HepG2 (cell line): ENCODE data around the gene ABHD4. TPM values are rescaled to one million over a fixed set of nuclear protein-coding genes. Genes with fewer than 3 reads are reported as not detected.

Experiments
- ARNT ChIP-seq: fragments of 450-650 bp; IDR thresholded peaks from 2 replicates; pipeline ENCODE4 v1.6.1; 2017
- CERS6 ChIP-seq: sonication (generic); formaldehyde crosslinking; IDR thresholded peaks from 2 replicates; pipeline ENCODE4 v1.5.0; 2020; ENCODE audit warnings: missing genetic modification reagents
- CHD4 ChIP-seq: fragments of 200-600 bp; sonication (generic); IDR thresholded peaks from 2 replicates; pipeline ENCODE4 v1.7.0; 2017; ENCODE audit warnings: mild to moderate bottlenecking, low read length, borderline replicate concordance
- E2F5 ChIP-seq: sonication (generic); formaldehyde crosslinking; conservative IDR thresholded peaks from 2 replicates; pipeline ENCODE4 v1.4.0; 2020; ENCODE audit warnings: missing genetic modification reagents
- HBP1 ChIP-seq: IDR thresholded peaks from 2 replicates; pipeline ENCODE4 v1.6.1; 2016; ENCODE audit warnings: low read depth, control low read depth
- IRX3 ChIP-seq: sonication (generic); formaldehyde crosslinking; IDR thresholded peaks from 2 replicates; pipeline ENCODE4 v1.8.1; 2023; ENCODE audit warnings: mild to moderate bottlenecking, low read depth, missing genetic modification reagents, borderline replicate concordance
- MATR3 ChIP-seq: sonication (generic); formaldehyde crosslinking; IDR thresholded peaks from 2 replicates; pipeline ENCODE4 v1.4.0; 2020; ENCODE audit warnings: missing genetic modification reagents
- NCOA2 ChIP-seq: sonication (generic); formaldehyde crosslinking; IDR thresholded peaks from 2 replicates; pipeline ENCODE4 v1.8.0; 2022; ENCODE audit warnings: inconsistent platforms
- RARG ChIP-seq: sonication (generic); formaldehyde crosslinking; IDR thresholded peaks from 2 replicates; pipeline ENCODE4 v1.4.0; 2020; ENCODE audit warnings: low read depth, mild to moderate bottlenecking, missing genetic modification reagents
- SMYD3 ChIP-seq: sonication (generic); formaldehyde crosslinking; IDR thresholded peaks from 2 replicates; pipeline ENCODE4 v1.8.1; 2023; ENCODE audit warnings: mild to moderate bottlenecking, missing genetic modification reagents
- TAF15 ChIP-seq: fragments of 200-400 bp; formaldehyde crosslinking; IDR thresholded peaks from one replicate; pipeline ENCODE4 v1.6.1; 2018; ENCODE audit warnings: mild to moderate bottlenecking, low read depth, low read length; ENCODE audit not compliant: poor library complexity, severe bottlenecking
- ZMYM3 ChIP-seq: sonication (generic); formaldehyde crosslinking; IDR thresholded peaks from 2 replicates; pipeline ENCODE4 v1.5.1; 2020; ENCODE audit warnings: mild to moderate bottlenecking, missing genetic modification reagents
- ZNF317 ChIP-seq: sonication (generic); formaldehyde crosslinking; IDR thresholded peaks from 2 replicates; pipeline ENCODE4 v1.5.0; 2020; ENCODE audit warnings: mild to moderate bottlenecking, missing genetic modification reagents
- ZNF619 ChIP-seq: sonication (generic); formaldehyde crosslinking; IDR thresholded peaks from 2 replicates; pipeline ENCODE4 v1.4.0; 2020; ENCODE audit warnings: mild to moderate bottlenecking, missing genetic modification reagents
- polyA plus RNA-seq, 8 experiments: library from polyadenylated mRNA; depleted of rRNA in 3 of 8; stranded (reverse) in 7 of 8; unstranded in 1 of 8; fragments of >200 nt; fragmentation: Illumina TruSeq in 4 of 8; extraction: Trizol in 4 of 8; gene quantifications; 2 replicates each; pipeline versions ENCODE4 v1.2.1 to v1.2.3, GENCODE V29; 2011 to 2016; ENCODE audit warnings: low read depth in 4 of 8, missing spikeins in 1 of 8, mixed read lengths in 1 of 8; ENCODE audit not compliant: insufficient read depth in 1 of 8
- total RNA-seq, 5 experiments: library from RNA; depleted of rRNA; stranded (reverse); fragments of >200 nt; fragmentation: Illumina TruSeq; extraction: Trizol; gene quantifications; 2 replicates each; pipeline ENCODE4 v1.2.3, GENCODE V29; 2016; ENCODE audit warnings: low read depth in 1 of 5
- TF ChIP-seq, protein P1 (sequence below): sonication (generic); formaldehyde crosslinking; IDR thresholded peaks from 2 replicates; pipeline ENCODE4 v1.9.0; 2022; ENCODE audit warnings: missing genetic modification reagents, mild to moderate bottlenecking, borderline replicate concordance
- TF ChIP-seq, protein P2 (sequence below): sonication (generic); formaldehyde crosslinking; IDR thresholded peaks from 2 replicates; pipeline ENCODE4 v1.4.0; 2020; ENCODE audit warnings: missing genetic modification reagents
- TF ChIP-seq, protein P3 (sequence below): IDR thresholded peaks from 2 replicates; pipeline ENCODE4 v1.6.1; 2018; ENCODE audit warnings: missing genetic modification reagents

Gene ABHD4
- total and polyA plus RNA-seq, 2 of the 13 experiments (the other 11 are each of a cell fraction or from before 2014, with no cell fraction given), result 16.1 to 47.5 TPM

GRCh38 chr14:22589096-22589839 lies 8.8 kb upstream of the ABHD4 start, which contains the start of gene DAD1 (continued):
- TF ChIP-seq, protein P1, sequence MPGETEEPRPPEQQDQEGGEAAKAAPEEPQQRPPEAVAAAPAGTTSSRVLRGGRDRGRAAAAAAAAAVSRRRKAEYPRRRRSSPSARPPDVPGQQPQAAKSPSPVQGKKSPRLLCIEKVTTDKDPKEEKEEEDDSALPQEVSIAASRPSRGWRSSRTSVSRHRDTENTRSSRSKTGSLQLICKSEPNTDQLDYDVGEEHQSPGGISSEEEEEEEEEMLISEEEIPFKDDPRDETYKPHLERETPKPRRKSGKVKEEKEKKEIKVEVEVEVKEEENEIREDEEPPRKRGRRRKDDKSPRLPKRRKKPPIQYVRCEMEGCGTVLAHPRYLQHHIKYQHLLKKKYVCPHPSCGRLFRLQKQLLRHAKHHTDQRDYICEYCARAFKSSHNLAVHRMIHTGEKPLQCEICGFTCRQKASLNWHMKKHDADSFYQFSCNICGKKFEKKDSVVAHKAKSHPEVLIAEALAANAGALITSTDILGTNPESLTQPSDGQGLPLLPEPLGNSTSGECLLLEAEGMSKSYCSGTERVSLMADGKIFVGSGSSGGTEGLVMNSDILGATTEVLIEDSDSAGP (CRISPR knock-in tag), result peak; percentile 91
- peak; percentile 88 for TF ChIP-seq HBP1
- no peak for TF ChIP-seq ARNT
- TF ChIP-seq ZNF619 (CRISPR knock-in tag), result peak; percentile 39
- no peak for TF ChIP-seq RARG (CRISPR knock-in tag)
- peak; percentile 94; the same call in 1 of the 2 replicates for TF ChIP-seq CHD4
- TF ChIP-seq IRX3 (CRISPR knock-in tag), result no peak
- peak; percentile 79; the same call in 1 of the 2 replicates for TF ChIP-seq SMYD3
- peak; percentile 86; the same call in 1 of the 2 replicates for TF ChIP-seq ZMYM3 (CRISPR knock-in tag)
- peak; percentile 59 for TF ChIP-seq NCOA2
- peak; percentile 61; the same call in 1 of the 2 replicates for TF ChIP-seq E2F5 (CRISPR knock-in tag)
- TF ChIP-seq ZNF317, result no peak; the same call in 1 of the 2 replicates
- TF ChIP-seq MATR3 (CRISPR knock-in tag), result no peak
- TF ChIP-seq, protein P2, sequence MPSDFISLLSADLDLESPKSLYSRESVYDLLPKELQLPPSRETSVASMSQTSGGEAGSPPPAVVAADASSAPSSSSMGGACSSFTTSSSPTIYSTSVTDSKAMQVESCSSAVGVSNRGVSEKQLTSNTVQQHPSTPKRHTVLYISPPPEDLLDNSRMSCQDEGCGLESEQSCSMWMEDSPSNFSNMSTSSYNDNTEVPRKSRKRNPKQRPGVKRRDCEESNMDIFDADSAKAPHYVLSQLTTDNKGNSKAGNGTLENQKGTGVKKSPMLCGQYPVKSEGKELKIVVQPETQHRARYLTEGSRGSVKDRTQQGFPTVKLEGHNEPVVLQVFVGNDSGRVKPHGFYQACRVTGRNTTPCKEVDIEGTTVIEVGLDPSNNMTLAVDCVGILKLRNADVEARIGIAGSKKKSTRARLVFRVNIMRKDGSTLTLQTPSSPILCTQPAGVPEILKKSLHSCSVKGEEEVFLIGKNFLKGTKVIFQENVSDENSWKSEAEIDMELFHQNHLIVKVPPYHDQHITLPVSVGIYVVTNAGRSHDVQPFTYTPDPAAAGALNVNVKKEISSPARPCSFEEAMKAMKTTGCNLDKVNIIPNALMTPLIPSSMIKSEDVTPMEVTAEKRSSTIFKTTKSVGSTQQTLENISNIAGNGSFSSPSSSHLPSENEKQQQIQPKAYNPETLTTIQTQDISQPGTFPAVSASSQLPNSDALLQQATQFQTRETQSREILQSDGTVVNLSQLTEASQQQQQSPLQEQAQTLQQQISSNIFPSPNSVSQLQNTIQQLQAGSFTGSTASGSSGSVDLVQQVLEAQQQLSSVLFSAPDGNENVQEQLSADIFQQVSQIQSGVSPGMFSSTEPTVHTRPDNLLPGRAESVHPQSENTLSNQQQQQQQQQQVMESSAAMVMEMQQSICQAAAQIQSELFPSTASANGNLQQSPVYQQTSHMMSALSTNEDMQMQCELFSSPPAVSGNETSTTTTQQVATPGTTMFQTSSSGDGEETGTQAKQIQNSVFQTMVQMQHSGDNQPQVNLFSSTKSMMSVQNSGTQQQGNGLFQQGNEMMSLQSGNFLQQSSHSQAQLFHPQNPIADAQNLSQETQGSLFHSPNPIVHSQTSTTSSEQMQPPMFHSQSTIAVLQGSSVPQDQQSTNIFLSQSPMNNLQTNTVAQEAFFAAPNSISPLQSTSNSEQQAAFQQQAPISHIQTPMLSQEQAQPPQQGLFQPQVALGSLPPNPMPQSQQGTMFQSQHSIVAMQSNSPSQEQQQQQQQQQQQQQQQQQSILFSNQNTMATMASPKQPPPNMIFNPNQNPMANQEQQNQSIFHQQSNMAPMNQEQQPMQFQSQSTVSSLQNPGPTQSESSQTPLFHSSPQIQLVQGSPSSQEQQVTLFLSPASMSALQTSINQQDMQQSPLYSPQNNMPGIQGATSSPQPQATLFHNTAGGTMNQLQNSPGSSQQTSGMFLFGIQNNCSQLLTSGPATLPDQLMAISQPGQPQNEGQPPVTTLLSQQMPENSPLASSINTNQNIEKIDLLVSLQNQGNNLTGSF (CRISPR knock-in tag), result no peak; the same call in 1 of the 2 replicates
- no peak for TF ChIP-seq CERS6 (CRISPR knock-in tag)
- peak; percentile 83 for TF ChIP-seq TAF15
- TF ChIP-seq, protein P3, sequence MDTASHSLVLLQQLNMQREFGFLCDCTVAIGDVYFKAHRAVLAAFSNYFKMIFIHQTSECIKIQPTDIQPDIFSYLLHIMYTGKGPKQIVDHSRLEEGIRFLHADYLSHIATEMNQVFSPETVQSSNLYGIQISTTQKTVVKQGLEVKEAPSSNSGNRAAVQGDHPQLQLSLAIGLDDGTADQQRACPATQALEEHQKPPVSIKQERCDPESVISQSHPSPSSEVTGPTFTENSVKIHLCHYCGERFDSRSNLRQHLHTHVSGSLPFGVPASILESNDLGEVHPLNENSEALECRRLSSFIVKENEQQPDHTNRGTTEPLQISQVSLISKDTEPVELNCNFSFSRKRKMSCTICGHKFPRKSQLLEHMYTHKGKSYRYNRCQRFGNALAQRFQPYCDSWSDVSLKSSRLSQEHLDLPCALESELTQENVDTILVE (CRISPR knock-in tag), result peak; percentile 16; the same call in 1 of the 2 replicates
